DOHH2 (cell line): ENCODE data around the gene EMX1.

ENCODE experiments used
- H3F3A ChIP-seq: fragments of 200-600 bp; sonication (generic), shearing (Covaris generic); 2 replicates; pipeline ENCODE4 v1.6.0; 2016; ENCODE audit warnings: antibody characterized with exemption, mild to moderate bottlenecking; ENCODE audit not compliant: control insufficient read depth, insufficient read depth
- H3K27ac ChIP-seq: fragments of 200-600 bp; sonication (generic); 2 replicates; pipeline ENCODE4 v1.5.1; 2014; ENCODE audit warnings: low read depth, mild to moderate bottlenecking, low read length, moderate library complexity
- H3K27me3 ChIP-seq: fragments of 200-600 bp; sonication (generic); 2 replicates; pipeline ENCODE4 v1.6.1; 2014; ENCODE audit warnings: mild to moderate bottlenecking, low read length, mixed read lengths; ENCODE audit not compliant: control insufficient read depth
- H3K36me3 ChIP-seq: fragments of 200-600 bp; sonication (generic); 2 replicates; pipeline ENCODE4 v1.6.1; 2014; ENCODE audit warnings: mild to moderate bottlenecking, low read length, moderate library complexity, mixed read lengths; ENCODE audit not compliant: control insufficient read depth
- H3K4me1 ChIP-seq: fragments of 200-600 bp; sonication (generic); 2 replicates; pipeline ENCODE4 v1.6.1; 2014; ENCODE audit warnings: mild to moderate bottlenecking, low read length, mixed read lengths; ENCODE audit not compliant: control insufficient read depth
- H3K4me2 ChIP-seq: fragments of 200-600 bp; sonication (generic); 2 replicates; pipeline ENCODE4 v1.6.0; 2014; ENCODE audit warnings: mild to moderate bottlenecking, low read length, moderate library complexity
- H3K4me3 ChIP-seq: fragments of 200-600 bp; sonication (generic); 2 replicates; pipeline ENCODE4 v1.5.1; 2014; ENCODE audit warnings: mild to moderate bottlenecking, low read length, mixed read lengths
- H3K79me2 ChIP-seq: fragments of 200-600 bp; sonication (generic); 2 replicates; pipeline ENCODE4 v1.6.1; 2014; ENCODE audit warnings: mild to moderate bottlenecking, low read length, mixed read lengths; ENCODE audit not compliant: control insufficient read depth
- H3K9me2 ChIP-seq: fragments of 200-600 bp; sonication (generic); replicated peaks from 2 replicates; pipeline ENCODE4 v1.6.1; 2014; ENCODE audit warnings: mild to moderate bottlenecking, low read length, mixed read lengths; ENCODE audit not compliant: control insufficient read depth
- H3K9me3 ChIP-seq: fragments of 200-600 bp; sonication (generic); 2 replicates; pipeline ENCODE4 v1.6.1; 2014; ENCODE audit warnings: antibody characterized with exemption, low read length, mixed read lengths; ENCODE audit not compliant: control insufficient read depth, insufficient read depth
- H4K20me1 ChIP-seq: fragments of 200-600 bp; sonication (generic); 2 replicates; pipeline ENCODE4 v1.6.0; 2014; ENCODE audit warnings: low read depth, mild to moderate bottlenecking, antibody characterized with exemption, low read length, moderate library complexity; ENCODE audit not compliant: control insufficient read depth, insufficient read depth
- CTCF ChIP-seq: fragments of 200-600 bp; sonication (generic); IDR thresholded peaks from one replicate; pipeline ENCODE4 v1.5.1; 2014; ENCODE audit warnings: antibody characterized with exemption, mild to moderate bottlenecking, low read depth, low read length; ENCODE audit not compliant: poor library complexity, severe bottlenecking
- EZH2phosphoT487 ChIP-seq: fragments of 200-600 bp; sonication (generic); IDR thresholded peaks from 2 replicates; pipeline ENCODE4 v1.6.1; 2017; ENCODE audit warnings: borderline replicate concordance, mild to moderate bottlenecking, antibody characterized with exemption, low read length, moderate library complexity, mixed read lengths

Gene EMX1

GRCh38 chr2:72949045-72949444 lies 31.7 kb downstream of the EMX1 start:
- Histone ChIP-seq H3K36me3 (no peaks in the 10 kb centered on the region), H3K4me2 (no peak overlapping the region), H3K27ac (no peak overlapping the region), H3K79me2 (no peaks in the 10 kb centered on the region), H3K9me2 (no peaks in the 10 kb centered on the region), H3K27me3 (no peaks in the 10 kb centered on the region), H3K9me3 (no peaks in the 10 kb centered on the region), H3F3A (no peaks in the 10 kb centered on the region), H3K4me3 (no peak overlapping the region), H4K20me1 (no peaks in the 10 kb centered on the region), H3K4me1 (no peaks in the 10 kb centered on the region)
- TF ChIP-seq EZH2phosphoT487 (no peak), CTCF (no peak)

- Histone ChIP-seq H3K79me2 (no peaks in the 10 kb centered on the region), H3K4me2 (no peak overlapping the region), H4K20me1 (no peaks in the 10 kb centered on the region), H3K27ac (no peak overlapping the region), H3K36me3 (no peaks in the 10 kb centered on the region), H3K27me3 (no peaks in the 10 kb centered on the region), H3K4me1 (no peaks in the 10 kb centered on the region), H3K4me3 (no peak overlapping the region), H3K9me2 (no peaks in the 10 kb centered on the region), H3K9me3 (no peaks in the 10 kb centered on the region), H3F3A (no peaks in the 10 kb centered on the region)
- TF ChIP-seq CTCF (no peak), EZH2phosphoT487 (no peak)
Observed at GRCh38 chr2:72949642-72950041, 32.3 kb downstream of the EMX1 start.

GRCh38 chr2:72950558-72951255 lies 33.4 kb downstream of the EMX1 start:
- H3K4me1 ChIP-seq = no peaks in the 10 kb centered on the region
- TF ChIP-seq CTCF = no peak
- TF ChIP-seq EZH2phosphoT487 = no peak
- no peaks in the 10 kb centered on the region for H3K9me2 ChIP-seq
- H3K9me3 ChIP-seq = no peaks in the 10 kb centered on the region
- no peaks in the 10 kb centered on the region for H3K79me2 ChIP-seq
- no peak overlapping the region for H3K27ac ChIP-seq
- H3F3A ChIP-seq = no peaks in the 10 kb centered on the region
- H3K4me3 ChIP-seq = no peak overlapping the region
- no peaks in the 10 kb centered on the region for H3K36me3 ChIP-seq
- no peaks in the 10 kb centered on the region for H3K27me3 ChIP-seq
- H4K20me1 ChIP-seq = no peaks in the 10 kb centered on the region
- H3K4me2 ChIP-seq = no peak overlapping the region
